ENCODE data around the gene HNRNPC.

- TF ChIP-seq EP300 (IDR thresholded peaks at IDR 0.05) (no peak), CTCF (IDR thresholded peaks at IDR 0.05) (no peak), POLR2A (IDR thresholded peaks at IDR 0.05; ENCODE audit: low read depth) (no peak), POLR2AphosphoS5 (IDR thresholded peaks at IDR 0.05) (no peak)
Measured at GRCh38 chr14:21311614-21312013, 42.4 kb upstream of the HNRNPC start.

Data from esophagus muscularis mucosa (tissue), 4 donors.